ENCODE data around the gene PABPN1. TPM values are rescaled to one million over a fixed set of nuclear protein-coding genes. Genes with fewer than 3 reads are reported as not detected.

The PABPN1 gene
- total and polyA plus RNA-seq, 4 experiments from 2014 or later = 91.7 to 196 (median 159) TPM

DNA sequence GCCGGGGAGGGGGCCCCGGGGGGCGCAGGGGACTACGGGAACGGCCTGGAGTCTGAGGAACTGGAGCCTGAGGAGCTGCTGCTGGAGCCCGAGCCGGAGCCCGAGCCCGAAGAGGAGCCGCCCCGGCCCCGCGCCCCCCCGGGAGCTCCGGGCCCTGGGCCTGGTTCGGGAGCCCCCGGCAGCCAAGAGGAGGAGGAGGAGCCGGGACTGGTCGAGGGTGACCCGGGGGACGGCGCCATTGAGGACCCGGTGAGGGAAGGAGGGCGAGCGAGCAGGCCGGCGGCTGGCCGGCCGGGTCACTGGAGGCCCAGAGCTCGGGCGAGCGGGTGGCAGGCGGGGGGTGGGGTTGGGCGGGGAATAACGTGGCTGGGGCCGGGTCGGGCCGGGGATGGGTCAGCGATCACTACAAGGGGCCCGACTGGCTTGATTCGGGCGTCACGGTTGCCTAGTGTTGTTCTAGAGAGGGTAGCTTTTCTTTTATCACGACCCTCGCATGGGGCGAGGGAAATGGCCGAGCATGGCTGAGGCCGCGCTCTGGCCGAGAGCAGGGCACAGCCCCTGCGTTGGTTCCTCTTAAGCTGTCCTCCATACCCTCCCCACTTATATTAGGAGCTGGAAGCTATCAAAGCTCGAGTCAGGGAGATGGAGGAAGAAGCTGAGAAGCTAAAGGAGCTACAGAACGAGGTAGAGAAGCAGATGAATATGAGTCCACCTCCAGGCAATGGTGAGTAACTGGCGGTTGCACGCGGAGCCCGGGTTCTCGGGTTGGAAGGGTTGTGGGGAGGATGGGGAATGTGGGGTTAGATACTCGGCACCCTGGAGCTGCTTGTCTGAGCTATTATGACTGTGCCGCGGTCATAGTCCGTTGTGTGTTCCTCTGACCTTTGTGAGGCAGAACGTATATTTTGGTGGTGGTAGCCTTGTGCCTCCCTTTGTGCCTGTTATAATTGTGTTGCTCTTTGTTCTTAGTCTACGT is 603 bp downstream of the PABPN1 start:
- DNase-seq = peak; percentile 25 to 74 (median 34)
- peaks cover 20 to 37% (median 28%) of the 10 kb centered on the region in 4 donors for H3K4me1 Mint-ChIP-seq
- H3K4me1 ChIP-seq (ENCODE audit: insufficient read depth, low read length) = peaks cover 29% of the 10 kb centered on the region
- peak overlapping the region; percentile 72 for H3K27ac ChIP-seq (ENCODE audit: low read depth, low read length)
- no peaks in the 10 kb centered on the region for H3K9me3 ChIP-seq (ENCODE audit: control insufficient read depth in 1 of 2, low read length in 2 of 2)
- peaks cover 26 to 43% of the 10 kb centered on the region in 2 donors for H3K36me3 Mint-ChIP-seq
- intact Hi-C loops (cut with micrococcal nuclease) = loop anchor here (1.0 to 10.0 kb wide), 7 partner anchors 21 to 727 kb away; partner anchors contain the start of genes ABHD4, AP1G2, HOMEZ and NGDN
- H3K27ac Mint-ChIP-seq = peak overlapping the region; percentile 89 to 96 (median 93)
- ChIA-PET POLR2A (ENCODE audit: partially characterized antibody) (interaction anchor here (0.9 to 9.1 kb wide), 26 partner anchors 11 to 1121 kb away, joined by 3 to 373 read pairs (median 5); partner anchors contain the start of genes ACIN1, AP1G2, BCL2L2 and C14orf119), CTCF (ENCODE audit: partially characterized antibody) (interaction anchor here (1.0 to 5.7 kb wide), 21 partner anchors 9 to 392 kb away, joined by 3 to 93 read pairs (median 5); partner anchors contain the start of genes ACIN1, C14orf119, CEBPE and HOMEZ)
- H3K27me3 Mint-ChIP-seq = peaks cover 0 to 2% of the 10 kb centered on the region in 2 donors
- H3K4me3 ChIP-seq (ENCODE audit: low read length in 2 of 2) = peak overlapping the region; percentile 63 to 98
- H3K36me3 ChIP-seq (ENCODE audit: insufficient read depth, low read length) = peaks cover 18% of the 10 kb centered on the region
- H3K27me3 ChIP-seq (ENCODE audit: insufficient read depth, low read length) = no peaks in the 10 kb centered on the region
- H3K4me3 Mint-ChIP-seq = peak overlapping the region; percentile 90 to 92 (median 92)
- H3K9me3 Mint-ChIP-seq = peaks cover 0 to 2% (median 0%) of the 10 kb centered on the region in 8 donors

DNA sequence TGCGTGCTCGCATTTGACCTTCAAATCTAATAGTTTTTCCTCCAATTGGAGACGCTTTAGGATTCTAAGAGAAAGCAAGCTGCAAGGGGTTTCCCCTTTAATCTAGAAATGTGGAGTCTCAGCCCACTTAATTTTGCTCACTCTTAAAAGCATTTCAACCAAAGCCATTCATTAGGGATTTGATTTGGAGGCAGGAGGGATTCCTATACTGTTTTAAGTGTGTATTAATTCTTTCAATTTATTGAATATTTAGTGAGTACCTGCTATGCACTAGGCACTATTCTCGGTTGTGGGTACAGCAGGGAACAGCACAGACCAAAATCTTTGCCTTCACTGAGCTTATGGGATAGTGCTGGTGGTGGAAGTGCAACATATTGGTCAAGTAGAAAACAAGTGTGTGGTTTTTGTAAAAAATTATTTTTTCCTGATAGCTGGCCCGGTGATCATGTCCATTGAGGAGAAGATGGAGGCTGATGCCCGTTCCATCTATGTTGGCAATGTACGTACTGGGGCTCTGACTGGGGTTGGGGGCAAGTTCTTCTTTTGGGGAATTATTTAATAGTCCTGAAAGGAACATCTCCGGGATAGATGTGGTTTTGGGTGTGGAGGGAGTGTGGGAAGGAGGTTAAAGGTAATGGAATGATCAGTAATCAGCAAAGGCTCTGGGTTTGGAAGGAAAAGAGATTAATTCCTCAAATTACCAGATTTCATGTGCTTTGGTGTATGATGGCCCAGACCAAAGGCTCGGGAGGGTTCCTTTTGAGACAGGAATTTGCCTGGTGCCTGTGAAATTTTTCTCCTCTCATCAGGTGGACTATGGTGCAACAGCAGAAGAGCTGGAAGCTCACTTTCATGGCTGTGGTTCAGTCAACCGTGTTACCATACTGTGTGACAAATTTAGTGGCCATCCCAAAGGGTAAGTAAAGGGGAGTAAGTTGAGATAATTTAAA is 1.6 kb downstream of the PABPN1 start:
- peak overlapping the region; percentile 63 to 98 for H3K4me3 ChIP-seq (ENCODE audit: low read length in 2 of 2)

DNA sequence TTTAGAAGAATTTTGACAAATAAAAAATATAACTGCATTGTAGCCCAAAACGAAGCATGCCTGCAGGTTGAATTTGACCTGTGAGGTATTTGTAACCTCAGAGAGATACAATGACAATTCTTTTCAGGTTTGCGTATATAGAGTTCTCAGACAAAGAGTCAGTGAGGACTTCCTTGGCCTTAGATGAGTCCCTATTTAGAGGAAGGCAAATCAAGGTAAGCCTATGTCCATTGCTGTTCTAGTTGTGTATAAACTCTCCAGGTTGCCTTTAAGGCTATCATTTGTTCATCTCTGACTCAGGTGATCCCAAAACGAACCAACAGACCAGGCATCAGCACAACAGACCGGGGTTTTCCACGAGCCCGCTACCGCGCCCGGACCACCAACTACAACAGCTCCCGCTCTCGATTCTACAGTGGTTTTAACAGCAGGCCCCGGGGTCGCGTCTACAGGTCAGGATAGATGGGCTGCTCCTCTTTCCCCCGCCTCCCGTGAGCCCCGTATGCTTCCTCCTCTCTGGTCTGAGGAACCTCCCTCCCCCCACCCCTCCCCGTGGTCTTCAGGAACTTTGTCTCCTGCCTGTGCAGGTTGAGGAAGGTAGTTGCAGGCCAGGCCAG is 2.7 kb downstream of the PABPN1 start:
- no peak overlapping the region for H3K4me3 Mint-ChIP-seq

More for the DNA sequence above, 1.6 kb downstream of the PABPN1 start:
- no peaks in the 10 kb centered on the region for H3K9me3 ChIP-seq (ENCODE audit: control insufficient read depth in 1 of 2, low read length in 2 of 2)
- H3K4me1 Mint-ChIP-seq = peaks cover 20 to 39% (median 28%) of the 10 kb centered on the region in 4 donors
- H3K27ac Mint-ChIP-seq = peak overlapping the region; percentile 89 to 96 (median 93)
- peaks cover 0 to 2% of the 10 kb centered on the region in 2 donors for H3K27me3 Mint-ChIP-seq
- DNase-seq = no peak
- intact Hi-C loops (cut with micrococcal nuclease) = loop anchor here (10.0 kb wide), 1 partner anchor 728 kb away; the partner anchor contains the start of gene ABHD4
- peaks cover 0 to 2% (median 0%) of the 10 kb centered on the region in 8 donors for H3K9me3 Mint-ChIP-seq
- ChIA-PET CTCF (ENCODE audit: partially characterized antibody) (interaction anchor here (1.0 to 5.7 kb wide), 15 partner anchors 10 to 246 kb away, joined by 3 to 93 read pairs (median 5); partner anchors contain the start of genes ACIN1, C14orf119, CEBPE and HOMEZ), POLR2A (ENCODE audit: partially characterized antibody) (interaction anchor here (1.0 to 9.1 kb wide), 9 partner anchors 12 to 404 kb away, joined by 3 to 373 read pairs (median 19); partner anchors contain the start of genes ACIN1, BCL2L2, C14orf119 and HOMEZ)
- no peaks in the 10 kb centered on the region for H3K27me3 ChIP-seq (ENCODE audit: insufficient read depth, low read length)
- peaks cover 29% of the 10 kb centered on the region for H3K4me1 ChIP-seq (ENCODE audit: insufficient read depth, low read length)
- peak overlapping the region; percentile 90 to 92 (median 92) for H3K4me3 Mint-ChIP-seq
- peaks cover 18% of the 10 kb centered on the region for H3K36me3 ChIP-seq (ENCODE audit: insufficient read depth, low read length)
- peaks cover 26 to 43% of the 10 kb centered on the region in 2 donors for H3K36me3 Mint-ChIP-seq
- peak overlapping the region; percentile 72 for H3K27ac ChIP-seq (ENCODE audit: low read depth, low read length)

DNA sequence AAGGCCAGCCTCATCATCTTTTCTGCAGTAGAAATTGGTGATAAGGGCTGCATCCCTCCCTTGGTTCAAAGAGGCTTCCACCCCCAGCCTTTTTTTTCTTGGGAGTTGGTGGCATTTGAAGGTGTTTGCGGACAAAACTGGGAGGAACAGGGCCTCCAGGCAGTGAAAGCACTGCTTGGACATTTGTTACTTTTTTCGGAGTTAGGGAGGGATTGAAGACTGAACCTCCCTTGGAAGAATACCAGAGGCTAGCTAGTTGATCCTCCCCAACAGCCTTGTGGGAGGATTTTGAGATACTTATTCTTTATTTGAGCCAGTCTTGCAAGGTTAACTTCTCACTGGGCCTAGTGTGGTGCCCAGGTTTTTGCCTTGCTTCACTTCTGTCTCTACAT is 3.2 kb downstream of the PABPN1 start:
- Mint-ChIP-seq H3K27ac (no peak overlapping the region), H3K4me3 (no peak overlapping the region)

More for the DNA sequence above, 2.7 kb downstream of the PABPN1 start:
- DNase-seq = no peak
- intact Hi-C loops (cut with micrococcal nuclease) = loop anchor here (10.0 kb wide), 1 partner anchor 729 kb away; the partner anchor contains the start of gene ABHD4
- POLR2A ChIA-PET (ENCODE audit: partially characterized antibody) = interaction anchor here (3.6 to 9.1 kb wide), 2 partner anchors 19 to 31 kb away, joined by 23 to 373 read pairs; partner anchors contain the start of genes BCL2L2 and PPP1R3E
- H3K27ac ChIP-seq (ENCODE audit: low read depth, low read length) = no peak overlapping the region
- no peaks in the 10 kb centered on the region for H3K27me3 ChIP-seq (ENCODE audit: insufficient read depth, low read length)
- Mint-ChIP-seq H3K27ac (peak overlapping the region in 2 of 7 donors; percentile 17 to 90), H3K9me3 (peaks cover 0 to 2% (median 0%) of the 10 kb centered on the region in 8 donors), H3K36me3 (peaks cover 26 to 45% of the 10 kb centered on the region in 2 donors), H3K4me1 (peaks cover 22 to 41% (median 29%) of the 10 kb centered on the region in 4 donors), H3K27me3 (peaks cover 0 to 2% of the 10 kb centered on the region in 2 donors)
- CTCF ChIA-PET (ENCODE audit: partially characterized antibody) = interaction anchor here (1.2 to 2.5 kb wide), 5 partner anchors 30 to 205 kb away, joined by 3 to 12 read pairs (median 7); partner anchors contain the start of genes CEBPE and HOMEZ
- peaks cover 18% of the 10 kb centered on the region for H3K36me3 ChIP-seq (ENCODE audit: insufficient read depth, low read length)
- H3K9me3 ChIP-seq (ENCODE audit: control insufficient read depth in 1 of 2, low read length in 2 of 2) = no peaks in the 10 kb centered on the region
- H3K4me3 ChIP-seq (ENCODE audit: low read length in 2 of 2) = no peak overlapping the region
- H3K4me1 ChIP-seq (ENCODE audit: insufficient read depth, low read length) = peaks cover 29% of the 10 kb centered on the region

DNA sequence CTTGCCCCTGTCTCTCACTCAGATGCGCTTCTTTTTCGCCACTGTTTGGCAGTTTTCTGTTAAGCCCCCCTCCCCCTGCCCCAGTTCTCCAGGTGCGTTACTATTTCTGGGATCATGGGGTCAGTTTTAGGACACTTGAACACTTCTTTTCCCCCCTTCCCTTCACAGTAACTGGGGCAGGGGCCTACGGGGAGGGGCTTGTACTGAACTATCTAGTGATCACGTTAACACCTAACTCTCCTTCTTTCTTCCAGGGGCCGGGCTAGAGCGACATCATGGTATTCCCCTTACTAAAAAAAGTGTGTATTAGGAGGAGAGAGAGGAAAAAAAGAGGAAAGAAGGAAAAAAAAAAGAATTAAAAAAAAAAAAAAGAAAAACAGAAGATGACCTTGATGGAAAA is 3.7 kb downstream of the PABPN1 start:
- no peaks in the 10 kb centered on the region for H3K9me3 ChIP-seq (ENCODE audit: control insufficient read depth in 1 of 2, low read length in 2 of 2)
- intact Hi-C loops (cut with micrococcal nuclease) = loop anchor here (10.0 kb wide), 1 partner anchor 730 kb away; the partner anchor contains the start of gene ABHD4
- H3K9me3 Mint-ChIP-seq = no peaks in the 10 kb centered on the region
- no peak overlapping the region for H3K4me3 ChIP-seq (ENCODE audit: low read length in 2 of 2)
- H3K4me1 ChIP-seq (ENCODE audit: insufficient read depth, low read length) = peaks cover 26% of the 10 kb centered on the region
- H3K27me3 Mint-ChIP-seq = no peaks in the 10 kb centered on the region
- POLR2A ChIA-PET (ENCODE audit: partially characterized antibody) = interaction anchor here (0.6 to 9.1 kb wide), 2 partner anchors 20 to 1812 kb away, joined by 4 to 373 read pairs; partner anchors contain the start of genes BCL2L2 and PPP1R3E
- H3K4me1 Mint-ChIP-seq = peaks cover 20 to 35% (median 25%) of the 10 kb centered on the region in 4 donors
- peak overlapping the region in 1 of 7 donors; percentile 8 for H3K27ac Mint-ChIP-seq
- H3K27me3 ChIP-seq (ENCODE audit: insufficient read depth, low read length) = no peaks in the 10 kb centered on the region
- H3K27ac ChIP-seq (ENCODE audit: low read depth, low read length) = no peak overlapping the region
- CTCF ChIA-PET (ENCODE audit: partially characterized antibody) = interaction anchor here (1.2 kb wide), 1 partner anchor 128 kb away, joined by 3 read pairs; no protein-coding TSS in a partner anchor
- H3K4me3 Mint-ChIP-seq = no peak overlapping the region
- peaks cover 18% of the 10 kb centered on the region for H3K36me3 ChIP-seq (ENCODE audit: insufficient read depth, low read length)
- peaks cover 26 to 45% of the 10 kb centered on the region in 2 donors for H3K36me3 Mint-ChIP-seq
- no peak for DNase-seq

More for the DNA sequence above, 3.2 kb downstream of the PABPN1 start:
- H3K36me3 Mint-ChIP-seq = peaks cover 26 to 45% of the 10 kb centered on the region in 2 donors
- H3K4me1 Mint-ChIP-seq = peaks cover 22 to 40% (median 29%) of the 10 kb centered on the region in 4 donors
- ChIA-PET POLR2A (ENCODE audit: partially characterized antibody) (interaction anchor here (9.1 kb wide), 1 partner anchor 20 kb away, joined by 373 read pairs; the partner anchor contains the start of genes BCL2L2 and PPP1R3E), CTCF (ENCODE audit: partially characterized antibody) (interaction anchor here (1.2 to 1.7 kb wide), 2 partner anchors 30 to 129 kb away, joined by 3 to 5 read pairs; no protein-coding TSS in a partner anchor)
- no peak for DNase-seq
- H3K9me3 ChIP-seq (ENCODE audit: control insufficient read depth in 1 of 2, low read length in 2 of 2) = no peaks in the 10 kb centered on the region
- H3K27ac ChIP-seq (ENCODE audit: low read depth, low read length) = no peak overlapping the region
- no peaks in the 10 kb centered on the region for H3K27me3 ChIP-seq (ENCODE audit: insufficient read depth, low read length)
- peaks cover 29% of the 10 kb centered on the region for H3K4me1 ChIP-seq (ENCODE audit: insufficient read depth, low read length)
- H3K9me3 Mint-ChIP-seq = peaks cover 0 to 2% (median 0%) of the 10 kb centered on the region in 8 donors
- H3K36me3 ChIP-seq (ENCODE audit: insufficient read depth, low read length) = peaks cover 18% of the 10 kb centered on the region
- H3K27me3 Mint-ChIP-seq = peaks cover 0 to 2% of the 10 kb centered on the region in 2 donors
- no peak overlapping the region for H3K4me3 ChIP-seq (ENCODE audit: low read length in 2 of 2)
- intact Hi-C loops (cut with micrococcal nuclease) = loop anchor here (10.0 kb wide), 1 partner anchor 730 kb away; the partner anchor contains the start of gene ABHD4

All from CD4-positive, alpha-beta memory T cell (primary cell).